Esophagus squamous epithelium (tissue), 5 donors: ENCODE measurements around the gene SLC37A3. TPM values are rescaled to one million over a fixed set of nuclear protein-coding genes. Genes with fewer than 3 reads are reported as not detected.

Experiments used
- DNase-seq: peaks from one replicate; lab custom pipeline; 2025; lab: John Stamatoyannopoulos, UW
- H3K27ac ChIP-seq, 4 donors: fragments of 200-600 bp; sonication (generic); one replicate each; pipeline ENCODE4 v1.5.1; 2016 to 2019; ENCODE audit warnings: mild to moderate bottlenecking in 1 of 4
- H3K27me3 ChIP-seq, 4 donors: fragments of 200-600 bp; sonication (generic); 1 replicate in 3 of 4; 2 replicates in 1 of 4; pipeline versions ENCODE4 v1.5.1 to v1.6.0; 2017 to 2021; ENCODE audit warnings: antibody characterized with exemption in 1 of 4
- H3K36me3 ChIP-seq, 3 donors: fragments of 200-600 bp; sonication (generic); one replicate each; pipeline ENCODE4 v1.5.1; 2016 to 2019
- H3K4me1 ChIP-seq, 3 donors: fragments of 200-600 bp; sonication (generic); one replicate each; pipeline ENCODE4 v1.5.1; 2017 to 2019
- H3K4me3 ChIP-seq, 4 donors: fragments of 200-600 bp; sonication (generic); 1 replicate in 3 of 4; 2 replicates in 1 of 4; pipeline ENCODE4 v1.5.1; 2016 to 2019; ENCODE audit warnings: mild to moderate bottlenecking in 2 of 4, moderate library complexity in 1 of 4
- H3K9me3 ChIP-seq, 3 donors: fragments of 200-600 bp; sonication (generic); one replicate each; pipeline ENCODE4 v1.5.1; 2016 to 2019
- POLR2A ChIP-seq, 4 donors: fragments of 450-650 bp; IDR thresholded peaks; one replicate each; pipeline ENCODE4 v1.6.1; 2017; ENCODE audit warnings: antibody characterized with exemption in 4 of 4, mild to moderate bottlenecking in 4 of 4, moderate library complexity in 3 of 4
- WGBS, 2 donors: methylation state at CpG; one replicate each; pipeline ENCODE4 v1.1.5; 2018; 5-methylcytosine and 5-hydroxymethylcytosine counted together
- intact Hi-C: fragments of 100-400 bp; cut with DNase I; formaldehyde crosslinking; loops from one replicate; pipeline ENCODE4 v1.15.0; 2022
- total RNA-seq, 4 donors: library from RNA; depleted of rRNA; stranded (reverse); fragments of >200 nt; gene quantifications; one replicate each; pipeline ENCODE4 v1.1.0, GENCODE V29; 2016
- TF ChIP-seq, protein P1 (sequence below), 6 experiments: fragments of 450-650 bp in 4 of 6; fragments of 200-600 bp in 2 of 6; sonication (generic) in 2 of 6; IDR thresholded peaks; one replicate each; pipeline ENCODE4 v1.5.1; 2016 to 2019; ENCODE audit warnings: antibody characterized with exemption in 6 of 6, mild to moderate bottlenecking in 4 of 6, moderate library complexity in 4 of 6
- donor health status: DM: yes; HTN: yes; CAD: no.

The SLC37A3 gene
- total RNA-seq, 4 donors from 2014 or later: 17.8 to 44.4 (median 20.9) TPM

- Histone ChIP-seq H3K36me3 (no peaks in the 10 kb centered on the region), H3K27me3 (no peaks in the 10 kb centered on the region), H3K4me1 (peaks cover 18 to 39% (median 22%) of the 10 kb centered on the region in 3 donors), H3K27ac (no peak overlapping the region), H3K4me3 (no peak overlapping the region), H3K9me3 (no peaks in the 10 kb centered on the region)
- intact Hi-C loops: loop anchor here (10.0 kb wide), 1 partner anchor 143 kb away; the partner anchor contains the start of gene KDM7A
- no peak for DNase-seq
- TF ChIP-seq POLR2A (IDR thresholded peaks at IDR 0.05): no peak
- TF ChIP-seq, protein P1, sequence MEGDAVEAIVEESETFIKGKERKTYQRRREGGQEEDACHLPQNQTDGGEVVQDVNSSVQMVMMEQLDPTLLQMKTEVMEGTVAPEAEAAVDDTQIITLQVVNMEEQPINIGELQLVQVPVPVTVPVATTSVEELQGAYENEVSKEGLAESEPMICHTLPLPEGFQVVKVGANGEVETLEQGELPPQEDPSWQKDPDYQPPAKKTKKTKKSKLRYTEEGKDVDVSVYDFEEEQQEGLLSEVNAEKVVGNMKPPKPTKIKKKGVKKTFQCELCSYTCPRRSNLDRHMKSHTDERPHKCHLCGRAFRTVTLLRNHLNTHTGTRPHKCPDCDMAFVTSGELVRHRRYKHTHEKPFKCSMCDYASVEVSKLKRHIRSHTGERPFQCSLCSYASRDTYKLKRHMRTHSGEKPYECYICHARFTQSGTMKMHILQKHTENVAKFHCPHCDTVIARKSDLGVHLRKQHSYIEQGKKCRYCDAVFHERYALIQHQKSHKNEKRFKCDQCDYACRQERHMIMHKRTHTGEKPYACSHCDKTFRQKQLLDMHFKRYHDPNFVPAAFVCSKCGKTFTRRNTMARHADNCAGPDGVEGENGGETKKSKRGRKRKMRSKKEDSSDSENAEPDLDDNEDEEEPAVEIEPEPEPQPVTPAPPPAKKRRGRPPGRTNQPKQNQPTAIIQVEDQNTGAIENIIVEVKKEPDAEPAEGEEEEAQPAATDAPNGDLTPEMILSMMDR (IDR thresholded peaks at IDR 0.05): no peak
- WGBS, 2 donors: 90 to 94% methylated on average over 7 of the region's 7 CpGs
These were observed 80.3 kb downstream of the SLC37A3 start for GRCh38 chr7:140317999-140318398.

- Histone ChIP-seq H3K4me3 (no peak overlapping the region), H3K27ac (peak overlapping the region in 3 of 4 donors; percentile 78 to 92 (median 89)), H3K27me3 (no peaks in the 10 kb centered on the region), H3K4me1 (peaks cover 18 to 39% (median 22%) of the 10 kb centered on the region in 3 donors), H3K36me3 (no peaks in the 10 kb centered on the region), H3K9me3 (no peaks in the 10 kb centered on the region)
- TF ChIP-seq, protein P1 (IDR thresholded peaks at IDR 0.05): no peak
- no peak for TF ChIP-seq POLR2A (IDR thresholded peaks at IDR 0.05)
- intact Hi-C loops: loop anchor here (10.0 kb wide), 1 partner anchor 143 kb away; the partner anchor contains the start of gene KDM7A
- DNase-seq: no peak
- 70 to 84% methylated on average over 4 of the region's 4 CpGs for WGBS, 2 donors
These were observed 80.7 kb downstream of the SLC37A3 start for GRCh38 chr7:140317597-140317996.

DNA sequence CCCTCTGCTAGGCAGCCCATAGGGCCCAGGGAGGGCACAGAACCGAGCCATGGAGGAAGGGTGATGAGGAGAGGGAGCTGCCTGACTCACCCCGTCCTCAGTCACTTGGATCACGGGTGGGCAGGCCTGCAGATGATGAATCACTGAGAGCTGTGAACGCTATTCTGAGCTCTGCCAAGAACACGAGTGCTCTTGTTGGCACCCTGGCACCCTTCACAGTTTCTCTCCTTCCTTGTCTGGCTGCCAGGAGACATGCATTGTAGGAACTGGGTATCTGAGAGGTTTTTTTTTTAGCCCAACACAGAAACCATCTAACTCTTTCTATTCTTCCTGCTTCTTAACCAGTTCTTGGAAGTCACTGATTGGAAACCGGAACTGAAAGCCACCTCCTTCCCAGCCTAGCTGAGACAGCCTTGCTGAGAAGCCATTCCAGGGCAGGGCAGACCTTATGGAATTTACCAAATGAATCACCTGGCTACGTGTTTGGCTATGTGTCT lies 82.1 kb downstream of the SLC37A3 start:
- no peaks in the 10 kb centered on the region for H3K27me3 ChIP-seq
- TF ChIP-seq POLR2A (IDR thresholded peaks at IDR 0.05): peak in 1 of 4 donors; percentile 18
- TF ChIP-seq, protein P1 (IDR thresholded peaks at IDR 0.05): no peak
- intact Hi-C loops: loop anchor here (10.0 kb wide), 1 partner anchor 141 kb away; the partner anchor contains the start of gene KDM7A
- peaks cover 0 to 8% (median 7%) of the 10 kb centered on the region in 3 donors for H3K9me3 ChIP-seq
- WGBS, 2 donors: 7 to 18% methylated on average over 6 of the region's 7 CpGs
- no peaks in the 10 kb centered on the region for H3K36me3 ChIP-seq
- peak overlapping the region; percentile 0 to 54 (median 31) for H3K4me3 ChIP-seq
- H3K4me1 ChIP-seq: peaks cover 18 to 39% (median 22%) of the 10 kb centered on the region in 3 donors
- peak overlapping the region; percentile 78 to 94 (median 90) for H3K27ac ChIP-seq
- no peak for DNase-seq

GRCh38 chr7:140315498-140316164 lies 82.7 kb downstream of the SLC37A3 start:
- Histone ChIP-seq H3K27ac (peak overlapping the region; percentile 78 to 94 (median 90)), H3K4me1 (peaks cover 18 to 39% (median 22%) of the 10 kb centered on the region in 3 donors), H3K4me3 (peak overlapping the region; percentile 0 to 54 (median 31)), H3K9me3 (peaks cover 0 to 8% (median 7%) of the 10 kb centered on the region in 3 donors), H3K27me3 (no peaks in the 10 kb centered on the region), H3K36me3 (no peaks in the 10 kb centered on the region)
- intact Hi-C loops: loop anchor here (10.0 kb wide), 1 partner anchor 141 kb away; the partner anchor contains the start of gene KDM7A
- WGBS, 2 donors: 37 to 48% methylated on average over 12 to 13 of the region's 15 CpGs
- TF ChIP-seq, protein P1 (IDR thresholded peaks at IDR 0.05): no peak
- no peak for TF ChIP-seq POLR2A (IDR thresholded peaks at IDR 0.05)
- no peak for DNase-seq
